Measurements from ENCODE around the gene DNM1.

The DNM1 gene

DNA sequence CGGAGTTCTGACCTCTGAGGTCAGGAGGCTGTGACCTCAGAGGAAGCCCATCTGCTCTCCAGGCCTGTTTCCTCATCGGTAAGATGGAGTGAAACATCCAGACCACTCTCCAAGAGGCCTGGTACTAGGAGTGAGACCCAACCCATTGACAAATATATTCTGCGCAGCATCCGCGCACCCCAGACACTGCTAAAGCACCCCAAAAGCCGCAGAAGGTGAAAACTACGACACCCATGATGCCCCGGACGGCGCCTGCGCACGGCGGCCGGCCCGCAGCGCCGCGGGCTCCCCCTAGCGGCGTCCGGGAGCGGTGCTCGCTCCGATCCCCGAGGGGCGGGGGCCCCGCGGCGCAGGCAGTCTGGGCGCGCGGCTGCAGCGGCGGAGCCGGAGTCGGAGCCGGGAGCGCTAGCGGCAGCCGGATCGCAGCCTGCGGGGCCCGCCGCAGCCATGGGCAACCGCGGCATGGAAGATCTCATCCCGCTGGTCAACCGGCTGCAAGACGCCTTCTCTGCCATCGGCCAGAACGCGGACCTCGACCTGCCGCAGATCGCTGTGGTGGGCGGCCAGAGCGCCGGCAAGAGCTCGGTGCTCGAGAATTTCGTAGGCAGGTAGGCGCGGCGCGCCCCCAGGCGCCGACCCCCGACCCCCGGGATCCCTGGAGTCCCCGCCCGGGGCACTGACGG is at the start of gene DNM1:
Gene DNM1, plus strand, starts transcription at position 356 of the 683 bp plus-strand sequence. Its CDS starts 92 bp downstream, at position 448.
- Histone ChIP-seq H3K27ac (peak within 1 kb of the TSS in 1 of 2 donors; percentile 65), H3K4me3 (peak within 1 kb of the TSS; percentile 72)
- peak; percentile 75 for DNase-seq (ENCODE audit: low spot score)
- peak; percentile 96 for TF ChIP-seq CTCF (IDR thresholded peaks at IDR 0.05)

- no peak for DNase-seq (ENCODE audit: low spot score)
- Histone ChIP-seq H3K27ac (no peak overlapping the region), H3K4me3 (no peak overlapping the region)
- TF ChIP-seq CTCF (IDR thresholded peaks at IDR 0.05) = no peak
These were observed 49.1 kb upstream of the DNM1 start for GRCh38 chr9:128153947-128154695.

GRCh38 chr9:128155736-128156500 is 47.3 kb upstream of the DNM1 start:
- no peak for DNase-seq (ENCODE audit: low spot score)
- no peak overlapping the region for H3K4me3 ChIP-seq
- no peak overlapping the region for H3K27ac ChIP-seq
- no peak for TF ChIP-seq CTCF (IDR thresholded peaks at IDR 0.05)

- peak overlapping the region; percentile 85 for H3K4me3 ChIP-seq
- peak overlapping the region in 1 of 2 donors; percentile 84 for H3K27ac ChIP-seq
- DNase-seq (ENCODE audit: low spot score) = no peak
These were observed 43.7 kb upstream of the DNM1 start for GRCh38 chr9:128159522-128159783.

DNA sequence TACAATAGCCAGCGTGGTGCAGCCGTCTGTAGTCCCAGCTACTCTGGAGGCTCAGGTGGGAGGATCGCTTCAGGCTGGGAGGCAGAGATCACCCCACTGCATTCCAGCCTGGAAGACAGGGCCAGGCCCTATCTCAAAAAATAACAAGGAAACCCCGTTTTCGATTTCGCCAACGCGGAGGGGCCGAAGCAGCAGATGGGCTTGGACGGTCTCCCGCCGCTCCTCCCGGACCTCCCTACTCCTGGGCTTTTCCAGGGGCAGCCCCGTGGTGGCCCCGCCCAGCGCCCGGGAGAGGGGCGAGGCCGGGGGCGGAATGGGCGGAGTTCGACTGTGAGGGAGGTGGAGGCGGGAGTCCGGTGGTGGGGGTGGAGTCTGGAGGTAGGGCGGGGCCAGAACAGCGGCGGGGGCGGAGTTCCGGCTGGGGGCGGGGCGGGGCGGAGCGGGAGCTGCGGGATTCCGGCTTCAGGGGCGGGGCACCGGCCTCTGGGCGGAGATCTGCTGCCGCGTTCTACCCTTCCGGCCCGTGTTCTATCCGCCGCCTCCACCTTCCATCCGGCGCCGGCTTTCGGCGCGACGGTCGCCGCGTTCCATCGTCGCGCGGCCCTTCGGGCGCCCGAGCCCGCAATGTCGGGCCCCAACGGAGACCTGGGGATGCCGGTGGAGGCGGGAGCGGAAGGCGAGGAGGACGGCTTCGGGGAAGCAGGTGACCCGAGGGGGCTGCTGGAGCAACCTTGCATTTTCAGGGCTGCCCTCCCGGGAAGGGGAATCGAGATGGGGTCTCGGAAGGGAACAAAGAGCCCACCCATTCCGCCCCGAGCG is 43.2 kb upstream of the DNM1 start, which contains the start of gene BBLN:
Gene BBLN, plus strand, starts transcription at position 482 of the 819 bp plus-strand sequence. Its CDS starts 143 bp downstream, at position 625.
- Histone ChIP-seq H3K27ac (peak within 1 kb of the TSS; percentile 29 to 84), H3K4me3 (peak within 1 kb of the TSS; percentile 85)
- peak; percentile 97 for DNase-seq (ENCODE audit: low spot score)
- TF ChIP-seq CTCF (IDR thresholded peaks at IDR 0.05) = no peak

More at GRCh38 chr9:128159522-128159783, 43.7 kb upstream of the DNM1 start:
- no peak for TF ChIP-seq CTCF (IDR thresholded peaks at IDR 0.05)

DNA sequence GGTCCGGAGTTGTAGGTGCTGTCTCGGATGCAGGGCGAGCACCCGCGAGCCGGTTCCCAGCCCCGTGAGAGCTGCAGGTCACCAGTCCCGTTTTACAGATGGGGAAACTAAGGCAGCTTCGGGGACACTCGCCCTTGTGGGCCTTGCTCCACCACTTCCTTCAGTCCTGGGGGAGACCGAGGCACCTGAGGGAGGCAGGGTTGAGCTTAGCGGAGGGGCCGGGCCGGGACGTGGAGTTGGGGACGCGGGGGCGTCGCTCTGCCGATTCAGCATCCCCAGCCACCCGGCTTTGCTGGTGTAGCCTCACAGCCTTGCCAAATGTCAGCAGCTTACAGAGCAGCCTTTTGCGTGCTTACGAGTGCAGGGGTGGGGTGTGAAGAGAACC is 42.6 kb upstream of the DNM1 start:
- no peak for TF ChIP-seq CTCF (IDR thresholded peaks at IDR 0.05)
- Histone ChIP-seq H3K27ac (peak overlapping the region; percentile 29 to 84), H3K4me3 (peak overlapping the region; percentile 85)
- DNase-seq (ENCODE audit: low spot score) = no peak

All from coronary artery (tissue), 2 donors.